ENCODE measurements around the gene PSMA7.

The PSMA7 gene

DNA sequence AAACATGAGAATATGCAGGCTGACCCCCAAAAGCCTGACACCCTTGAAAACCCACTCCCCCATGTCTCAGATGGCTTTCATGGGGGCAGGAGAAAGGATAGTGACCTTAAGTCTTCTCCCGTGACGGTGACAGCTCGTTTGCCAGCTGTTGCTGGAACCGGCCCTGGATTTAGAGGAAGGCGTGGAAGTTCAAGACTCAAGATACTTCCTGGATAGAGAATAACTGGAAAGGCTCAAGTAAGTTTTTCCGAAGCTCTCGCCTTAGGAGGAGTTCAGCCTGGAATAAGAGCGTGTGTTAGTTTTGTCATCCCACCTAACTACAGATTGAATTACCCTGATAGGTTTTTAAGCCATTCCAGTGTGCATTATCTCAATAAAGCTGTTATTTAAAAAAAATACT is 28.1 kb upstream of the PSMA7 start:
- DNase-seq (ENCODE audit: low read depth): no peak

DNA sequence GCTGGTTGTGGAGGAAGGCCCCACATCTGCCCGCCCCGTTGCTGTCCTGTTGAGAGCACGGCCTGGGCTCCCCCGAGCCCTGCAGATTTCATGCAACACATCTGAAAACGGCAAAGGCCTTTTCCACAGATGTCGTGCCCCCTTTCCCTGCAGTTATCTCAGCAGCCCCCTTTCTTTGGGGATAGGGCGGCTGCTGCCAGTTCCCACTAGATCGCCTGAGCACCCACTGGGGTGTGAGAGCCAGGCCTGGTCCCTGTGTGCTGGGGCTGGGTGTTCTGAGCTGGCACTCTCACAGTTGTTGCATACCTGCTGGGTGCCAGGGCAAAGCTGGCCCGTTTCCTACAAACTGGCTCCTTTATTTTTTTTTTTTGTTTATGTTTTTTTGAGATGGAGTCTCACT is 27.3 kb upstream of the PSMA7 start:
- no peak for DNase-seq (ENCODE audit: low read depth)

DNA sequence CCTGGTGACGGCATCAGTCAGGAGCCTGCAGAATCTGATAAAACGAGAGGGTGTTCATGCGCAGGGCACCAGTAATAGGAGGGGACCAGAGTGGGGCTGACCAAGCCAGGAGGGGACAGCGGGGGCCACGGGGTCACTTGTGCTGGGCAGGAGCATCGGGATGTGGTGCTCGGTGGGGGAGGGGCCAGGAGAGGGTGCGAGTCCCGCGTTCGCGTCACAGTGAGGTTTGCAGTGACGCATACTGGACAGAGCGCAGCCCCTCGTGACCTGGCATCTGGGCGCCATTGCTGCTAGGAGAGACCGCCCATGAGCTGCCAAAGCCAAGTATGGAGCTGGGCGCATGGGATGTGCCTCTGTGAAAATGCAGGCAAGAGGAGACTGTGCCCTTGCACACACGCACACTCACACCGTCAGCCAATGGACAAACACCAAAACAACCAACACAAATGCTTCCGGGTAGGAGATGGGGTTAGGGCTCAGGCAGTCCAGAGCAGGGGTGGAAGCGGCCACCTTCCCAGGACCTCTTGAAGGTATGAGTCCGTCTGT is 25.8 kb upstream of the PSMA7 start:
- no peak for DNase-seq (ENCODE audit: low read depth)

DNA sequence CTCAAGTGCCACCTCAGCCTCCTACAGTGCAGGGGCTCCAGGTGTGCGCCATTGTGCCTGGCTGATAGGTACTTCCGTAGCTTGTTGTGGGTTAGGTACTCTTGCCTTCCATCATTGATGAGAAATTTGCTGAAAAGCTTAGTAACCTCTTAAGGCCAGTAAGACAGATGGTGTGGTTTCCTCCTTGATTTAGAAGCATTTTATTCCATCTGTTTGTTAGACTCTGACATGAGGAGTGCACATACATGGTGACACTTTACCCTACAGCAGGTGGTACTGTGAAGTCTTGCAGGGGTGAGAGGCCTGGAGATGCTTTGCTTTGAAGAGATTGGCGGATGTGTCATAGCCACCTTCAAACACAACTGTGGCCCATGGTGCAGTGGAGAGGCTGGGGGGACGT is 24.9 kb upstream of the PSMA7 start:
- DNase-seq (ENCODE audit: low read depth): no peak

DNA sequence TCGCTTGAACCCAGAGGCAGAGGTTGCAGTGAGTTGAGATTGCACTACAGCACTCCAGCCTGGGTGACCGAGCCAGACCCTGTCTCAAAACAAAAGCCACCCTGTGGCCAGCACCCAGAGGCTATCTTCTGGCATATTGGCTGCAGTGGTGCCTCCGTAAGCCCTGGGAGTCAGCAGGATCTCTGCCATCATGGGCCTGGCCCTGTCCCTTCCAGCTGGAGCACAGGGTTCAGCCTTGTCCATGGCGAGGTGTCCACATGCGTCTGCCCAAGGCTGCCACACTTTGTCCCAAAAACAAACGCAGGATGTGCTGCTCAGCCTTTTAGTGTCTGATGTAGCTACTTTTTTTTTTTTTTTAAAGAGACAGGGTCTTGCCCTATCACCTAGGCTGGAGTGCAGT is 24.3 kb upstream of the PSMA7 start:
- no peak for DNase-seq (ENCODE audit: low read depth)

DNA sequence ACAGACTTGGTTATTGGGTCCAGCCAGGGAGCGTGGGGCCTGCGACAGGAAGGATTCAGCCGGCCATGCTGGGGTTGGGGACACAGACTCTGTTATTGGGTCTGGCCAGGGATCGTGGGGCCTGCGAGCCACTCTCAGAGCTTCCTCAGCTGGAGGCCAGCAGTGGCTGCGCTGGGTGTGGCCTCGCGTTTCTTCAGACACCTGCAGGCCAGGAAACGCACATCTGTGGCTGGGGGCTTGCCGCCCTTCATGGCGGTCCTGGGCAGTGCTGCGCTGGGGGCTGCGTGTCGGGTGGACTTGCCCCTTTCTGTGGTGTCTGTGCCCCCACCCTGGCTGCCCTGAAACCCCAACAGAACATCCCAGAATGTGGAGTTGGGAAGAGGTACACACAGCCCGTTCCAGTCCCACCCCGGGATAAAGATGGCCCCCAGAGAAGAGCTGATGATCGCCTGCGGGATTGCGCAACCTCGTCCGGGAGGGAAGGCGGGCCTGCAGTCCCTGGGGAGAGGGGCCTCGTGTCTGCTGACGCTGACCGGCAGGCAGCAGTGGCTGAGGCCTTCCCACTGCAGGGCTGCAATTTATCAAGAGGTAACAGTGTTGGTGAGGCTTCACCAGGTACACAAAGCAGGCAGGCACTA is 22.7 kb upstream of the PSMA7 start:
- DNase-seq (ENCODE audit: low read depth): no peak

DNA sequence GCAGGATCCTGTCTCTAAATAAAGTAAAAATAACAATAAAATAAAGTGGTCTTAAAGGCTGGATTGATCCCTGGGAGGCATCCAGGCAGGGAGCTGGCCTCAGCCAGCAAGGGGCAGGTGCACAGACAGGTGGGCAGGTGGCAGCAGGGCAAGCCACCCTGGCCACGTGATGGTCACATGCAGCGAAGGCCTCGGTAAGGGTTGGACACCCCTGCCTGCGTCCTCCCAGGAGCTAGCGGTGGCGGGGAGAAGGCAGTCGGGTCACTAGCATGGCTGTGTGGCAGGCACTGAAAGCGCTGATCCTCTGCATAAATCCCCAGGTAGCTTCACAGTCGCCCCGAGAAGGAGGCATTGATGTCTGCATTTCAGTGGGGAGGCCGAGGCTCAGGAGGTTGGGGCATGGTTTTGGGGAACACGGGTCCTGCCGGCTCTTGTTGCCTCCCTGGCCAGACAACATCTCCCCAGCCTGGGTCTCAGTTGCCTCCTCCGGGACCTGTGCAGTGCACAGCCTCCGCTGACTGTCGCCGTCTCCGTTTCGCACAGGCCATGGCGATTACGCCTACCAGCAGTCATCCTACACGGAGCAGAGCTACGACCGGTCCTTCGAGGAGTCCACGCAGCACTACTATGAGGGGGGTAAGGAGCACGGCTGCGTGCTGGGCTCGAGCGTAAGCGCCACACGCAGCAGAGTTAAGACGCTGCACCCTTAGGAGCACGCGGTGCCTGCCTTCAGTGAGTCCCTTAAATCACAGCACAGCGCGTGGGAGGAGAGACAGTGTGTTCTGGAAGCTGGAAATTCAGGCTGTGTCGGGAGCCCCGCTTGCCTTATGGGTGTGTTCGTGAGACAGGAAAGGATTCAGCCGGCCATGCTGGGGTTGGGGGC is 21.9 kb upstream of the PSMA7 start:
- no peak for DNase-seq (ENCODE audit: low read depth)

DNA sequence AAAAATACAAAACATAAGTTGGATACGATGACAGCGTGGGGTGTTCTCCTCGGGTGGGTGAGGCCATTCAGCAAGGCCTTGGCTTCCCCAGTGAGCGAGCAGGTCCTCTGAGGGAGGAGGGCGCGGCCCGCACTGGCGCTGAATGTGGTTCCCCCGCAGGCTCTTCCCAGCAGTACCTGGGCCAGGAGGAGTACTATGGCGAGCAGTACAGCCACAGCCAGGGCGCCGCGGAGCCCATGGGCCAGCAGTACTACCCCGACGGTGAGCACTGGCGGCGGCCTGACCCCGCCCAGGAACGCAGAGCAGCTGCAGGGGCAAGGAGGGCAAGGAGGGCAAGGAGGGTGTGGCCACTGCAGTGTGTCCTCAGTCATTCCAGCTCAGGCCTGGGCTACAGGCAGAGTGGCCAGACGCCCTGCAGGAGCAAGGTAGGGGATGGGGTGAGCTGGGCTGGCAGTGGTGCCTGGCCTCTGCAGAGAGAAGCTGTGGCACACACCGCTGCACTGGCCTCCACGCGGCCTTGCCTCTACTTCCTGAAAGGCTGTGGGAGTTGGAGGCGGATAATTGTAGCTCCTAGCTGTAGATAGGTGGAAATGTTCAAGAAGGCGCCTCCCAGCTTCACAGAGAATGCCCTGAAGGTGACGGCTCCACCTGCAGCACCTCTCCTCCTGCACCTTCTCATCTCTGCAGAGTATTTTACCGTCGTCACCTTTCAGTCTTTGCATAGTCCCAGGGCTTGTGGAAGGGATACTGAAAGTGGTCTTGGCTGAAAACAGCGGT is 21.0 kb upstream of the PSMA7 start:
- no peak for DNase-seq (ENCODE audit: low read depth)

DNA sequence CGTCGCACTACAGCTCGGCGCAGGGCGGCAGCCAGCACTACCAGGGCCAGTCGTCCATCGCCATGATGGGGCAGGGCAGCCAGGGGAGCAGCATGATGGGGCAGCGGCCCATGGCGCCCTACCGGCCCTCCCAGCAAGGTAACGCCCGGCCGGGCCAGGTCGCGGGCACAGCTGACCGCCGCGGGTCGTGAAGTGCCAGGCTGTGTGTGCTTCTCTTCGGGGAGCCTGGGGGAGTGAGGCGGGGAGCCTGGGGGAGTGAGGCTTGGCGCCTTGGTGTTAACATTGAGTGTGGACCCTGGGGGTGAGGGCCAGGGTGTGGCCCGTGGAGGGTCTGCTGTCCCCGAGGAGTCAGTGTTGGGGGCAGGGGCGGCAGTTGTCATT is 20.3 kb upstream of the PSMA7 start:
- DNase-seq (ENCODE audit: low read depth): no peak

DNA sequence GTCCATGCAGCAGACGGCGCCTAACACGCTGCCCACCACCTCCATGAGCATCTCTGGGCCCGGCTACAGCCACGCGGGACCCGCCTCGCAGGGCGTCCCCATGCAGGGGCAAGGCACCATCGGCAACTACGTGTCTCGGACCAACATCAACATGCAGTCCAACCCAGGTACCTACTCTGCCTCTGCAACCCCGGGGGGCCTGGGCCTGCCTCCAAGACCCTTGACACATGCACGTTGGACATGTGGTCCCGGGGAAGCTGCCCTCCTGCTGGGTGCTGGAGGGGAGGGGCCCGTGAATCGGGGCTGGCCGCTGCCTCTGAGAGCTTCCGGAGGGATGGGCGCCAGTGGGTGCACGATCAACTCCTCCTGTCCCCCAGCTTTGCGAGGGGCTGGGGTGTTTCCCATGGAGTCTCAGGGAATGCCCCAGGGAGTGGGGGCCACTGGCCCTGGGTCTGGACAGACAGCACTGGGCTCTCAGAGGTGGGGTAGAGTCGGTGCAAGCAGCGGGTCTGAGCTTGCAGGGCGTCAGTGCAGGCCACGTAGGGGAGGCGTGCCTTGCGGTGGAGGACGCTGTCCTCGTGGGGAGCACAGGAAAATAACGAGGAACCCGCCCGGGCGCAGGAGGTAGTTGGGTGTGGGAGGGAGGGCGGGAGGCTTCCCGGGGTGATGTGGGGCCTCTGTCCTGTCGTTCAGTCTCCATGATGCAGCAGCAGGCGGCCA is 19.7 kb upstream of the PSMA7 start:
- no peak for DNase-seq (ENCODE audit: low read depth)

DNA sequence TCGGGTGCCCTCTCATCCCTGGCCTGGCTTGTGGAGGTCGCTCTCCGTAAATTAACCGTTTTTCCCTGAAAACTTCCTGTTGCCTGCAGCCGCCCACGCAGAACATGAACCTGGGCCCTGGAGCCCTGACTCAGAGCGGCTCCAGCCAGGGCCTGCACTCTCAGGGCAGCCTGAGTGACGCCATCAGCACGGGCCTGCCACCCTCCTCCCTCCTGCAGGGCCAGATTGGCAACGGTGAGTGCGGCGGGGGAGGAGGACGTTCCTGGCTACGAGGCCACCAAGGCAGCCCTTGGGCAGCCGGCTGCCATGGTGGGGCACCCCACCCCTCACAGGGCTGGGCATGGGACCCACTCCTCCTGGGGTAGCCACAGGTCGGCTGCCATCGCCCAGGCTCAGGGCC is 18.2 kb upstream of the PSMA7 start:
- DNase-seq (ENCODE audit: low read depth): no peak

DNA sequence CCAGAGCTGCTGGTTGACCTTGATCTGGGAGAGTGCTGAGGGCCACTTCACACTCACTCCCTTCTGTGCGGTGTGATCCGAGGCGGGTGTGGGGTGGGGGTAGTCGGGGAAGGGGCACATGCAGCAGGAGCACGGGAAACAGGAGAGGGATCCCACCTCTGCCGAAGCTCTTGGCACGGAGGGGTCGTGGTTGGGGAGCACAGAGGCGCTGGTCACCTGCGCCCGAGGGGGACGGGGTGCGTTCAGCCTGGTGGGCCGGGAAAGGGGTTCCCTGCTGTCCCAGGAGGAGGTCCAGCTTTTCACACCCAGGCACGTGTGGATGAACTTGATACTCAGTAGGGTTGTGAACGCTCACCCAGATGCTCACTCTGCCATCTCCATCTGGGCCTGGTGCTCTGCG is 17.7 kb upstream of the PSMA7 start:
- DNase-seq (ENCODE audit: low read depth): no peak

DNA sequence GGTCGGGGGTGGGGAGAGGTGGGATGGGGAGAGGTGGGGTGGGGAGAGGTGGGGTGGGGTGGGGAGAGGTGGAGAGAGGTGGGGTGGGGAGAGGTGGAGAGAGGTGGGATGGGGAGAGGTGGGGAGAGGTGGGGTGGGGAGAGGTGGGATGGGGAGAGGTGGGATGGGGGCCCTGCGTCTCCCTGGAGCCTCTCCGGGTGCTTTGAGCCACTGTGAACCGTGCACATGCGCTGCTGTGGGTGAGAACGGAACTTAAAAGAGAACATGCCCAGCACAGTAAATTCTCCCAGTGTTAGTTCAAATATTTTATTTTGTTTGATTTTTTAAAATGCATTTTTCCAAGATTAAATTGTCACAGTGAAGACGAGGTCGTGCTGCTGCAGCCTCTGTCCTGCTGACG is 17.1 kb upstream of the PSMA7 start:
- DNase-seq (ENCODE audit: low read depth): no peak

DNA sequence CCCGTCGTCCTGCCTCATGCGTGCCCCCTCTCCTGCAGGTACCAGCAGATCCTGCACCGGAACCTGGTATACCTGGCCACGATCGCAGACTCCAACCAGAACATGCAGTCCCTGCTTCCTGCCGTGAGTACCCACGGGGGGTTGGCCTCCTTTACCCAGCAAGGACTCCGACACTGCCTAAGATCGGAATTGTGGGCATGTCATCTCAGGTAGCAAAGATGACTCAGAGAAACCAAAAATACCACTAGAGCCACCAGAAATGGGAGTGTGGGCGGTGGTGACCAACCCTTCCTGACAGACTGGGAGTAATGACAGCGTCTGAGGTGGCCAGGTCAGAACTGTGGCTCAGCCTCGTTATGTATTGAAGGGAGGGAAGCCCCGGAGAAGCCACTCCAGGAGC is 16.6 kb upstream of the PSMA7 start:
- DNase-seq (ENCODE audit: low read depth): no peak

DNA sequence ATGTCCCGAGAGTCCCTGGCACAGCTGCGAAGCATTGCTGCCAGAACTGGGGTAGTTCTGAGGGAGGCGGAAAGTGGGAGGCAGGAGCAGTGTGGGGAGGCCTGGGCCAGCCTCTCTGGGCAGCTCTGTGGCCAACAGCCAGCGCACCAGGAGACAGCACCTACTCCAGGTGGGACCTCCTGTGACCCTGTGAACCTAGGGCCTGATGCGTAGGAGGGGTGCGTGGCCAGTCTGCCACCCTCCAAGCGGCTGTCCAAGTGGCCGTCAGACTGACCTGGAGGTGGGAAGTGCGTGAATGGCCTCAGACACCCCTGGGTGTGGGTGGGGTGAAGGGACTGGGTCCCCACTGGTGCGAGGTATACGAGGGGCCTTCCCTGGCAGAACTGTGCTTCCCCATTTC is 15.9 kb upstream of the PSMA7 start:
- DNase-seq (ENCODE audit: low read depth): no peak

DNA sequence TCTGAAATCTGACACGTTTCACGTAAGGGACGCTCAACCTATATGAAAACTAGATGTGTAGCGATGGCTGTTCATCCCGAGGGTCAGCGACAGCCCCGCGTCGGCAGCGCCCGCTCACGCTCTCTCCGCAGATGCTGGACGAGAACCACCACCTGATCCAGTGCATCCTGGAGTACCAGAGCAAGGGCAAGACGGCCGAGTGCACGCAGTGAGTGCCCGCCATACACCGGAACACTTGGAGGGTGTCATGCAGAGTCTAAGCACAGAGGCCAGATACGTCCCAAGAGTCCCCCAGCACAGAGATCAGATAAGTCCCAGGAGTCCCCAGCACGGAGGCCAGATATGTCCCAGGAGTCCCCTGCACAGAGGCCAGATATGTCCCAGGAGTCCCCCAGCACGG is 15.3 kb upstream of the PSMA7 start:
- DNase-seq (ENCODE audit: low read depth): no peak

DNA sequence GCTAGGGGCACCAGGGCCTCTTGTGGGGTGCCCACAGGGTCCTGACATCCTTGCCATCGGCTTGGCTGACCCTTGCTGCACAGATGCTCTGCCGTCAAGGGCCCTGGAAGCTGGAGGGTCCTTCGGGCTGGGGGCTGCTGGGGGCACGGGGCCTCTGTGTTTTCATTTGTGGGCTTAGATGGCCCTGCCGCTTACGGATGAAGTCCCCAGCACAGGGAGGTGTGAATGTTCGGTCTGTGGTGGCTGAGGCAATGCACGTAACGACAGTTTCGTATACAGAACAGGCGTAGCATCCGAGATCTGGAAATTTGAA is 14.8 kb upstream of the PSMA7 start:
- DNase-seq (ENCODE audit: low read depth): no peak

DNA sequence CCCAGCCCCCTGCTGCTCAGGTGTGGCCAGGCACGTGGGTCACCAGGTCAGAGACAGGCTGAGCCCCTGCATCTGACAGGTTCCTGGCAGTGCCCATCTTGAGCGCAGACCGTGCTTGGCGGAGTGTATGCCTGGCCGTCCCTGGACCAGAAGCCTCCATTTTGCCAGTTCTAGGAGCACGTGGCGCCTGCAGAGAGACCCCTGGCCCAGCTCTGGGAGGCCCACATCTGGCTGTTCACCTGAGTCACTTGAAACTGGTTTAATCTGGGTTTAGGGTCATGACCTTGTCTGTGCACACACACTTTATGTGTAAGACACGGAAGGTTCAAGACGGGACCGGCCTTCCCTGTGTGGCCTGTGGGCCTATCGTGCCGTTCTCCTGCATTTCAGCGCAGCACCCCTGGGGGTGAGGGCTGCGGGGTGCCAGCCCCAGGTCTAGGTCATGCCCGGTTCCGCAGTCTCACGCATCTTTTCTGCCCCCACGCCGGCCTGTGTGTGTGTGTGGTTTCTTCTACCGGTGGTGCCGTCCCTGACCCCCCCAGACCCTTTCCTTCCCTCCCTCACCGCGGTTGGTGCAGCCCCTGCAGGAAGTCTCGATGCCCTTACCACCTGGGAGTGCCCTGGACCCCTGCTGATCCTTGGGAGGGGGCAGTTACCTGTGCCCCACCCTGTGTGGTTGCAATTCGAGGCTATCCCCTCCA is 14.3 kb upstream of the PSMA7 start:
- no peak for DNase-seq (ENCODE audit: low read depth)

DNA sequence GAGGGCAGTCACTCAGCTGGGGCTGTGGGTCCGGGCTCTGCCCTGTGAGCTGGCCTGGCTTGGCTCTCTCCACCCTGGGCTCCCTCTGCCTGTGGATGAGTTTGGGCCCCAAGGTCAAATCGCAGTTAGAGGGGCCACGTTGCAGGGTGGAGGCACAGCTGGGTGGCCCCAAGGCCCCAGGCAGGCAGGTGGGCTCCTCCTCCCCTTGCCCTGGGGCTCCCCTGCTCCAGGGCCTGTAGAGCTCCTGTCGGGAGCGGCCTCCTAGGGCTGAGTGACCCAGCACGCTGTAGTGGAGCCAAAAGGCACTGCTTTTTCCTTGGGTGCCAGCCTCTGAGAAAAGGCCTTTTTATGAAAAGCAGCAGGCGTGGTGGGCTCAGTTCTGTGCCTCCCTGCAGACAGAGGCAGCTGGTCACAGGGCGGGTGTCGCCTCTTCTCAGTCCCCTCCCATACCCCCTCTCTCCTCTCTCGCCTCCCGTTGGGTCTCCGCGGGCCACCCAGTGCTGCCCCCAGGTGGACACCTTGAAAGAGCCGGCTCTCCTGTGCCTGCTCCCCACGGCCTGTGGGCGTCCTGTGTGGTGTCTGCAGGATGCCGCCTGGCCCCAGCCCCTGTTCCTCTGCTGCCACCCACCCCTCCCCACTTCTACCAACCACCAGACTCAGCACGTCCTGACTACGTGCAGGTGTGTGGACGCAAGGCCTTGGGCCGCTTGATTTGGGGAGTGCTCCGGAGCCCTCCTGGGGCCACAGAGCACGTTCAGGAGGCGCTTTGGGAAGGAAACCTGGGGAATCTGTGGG is 13.6 kb upstream of the PSMA7 start:
- DNase-seq (ENCODE audit: low read depth): peak; percentile 36

DNA sequence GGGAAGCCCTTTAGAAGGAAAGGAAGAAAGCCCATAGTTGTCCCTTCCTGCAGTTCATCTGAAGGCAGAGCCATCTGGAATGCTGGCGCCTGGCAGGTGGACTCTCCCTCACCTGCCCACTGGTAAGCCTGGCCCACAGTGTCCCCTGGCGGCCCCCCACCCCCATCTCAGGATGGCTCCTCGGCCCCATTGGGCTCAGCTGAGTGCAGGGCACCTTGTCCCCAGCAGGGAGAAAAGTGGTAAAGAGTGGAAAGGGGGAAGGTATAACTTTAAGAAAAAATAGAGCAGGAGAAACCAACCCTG is 13.0 kb upstream of the PSMA7 start:
- no peak for DNase-seq (ENCODE audit: low read depth)
